ENCODE measurements around the gene EMILIN2.

Gene EMILIN2

DNA sequence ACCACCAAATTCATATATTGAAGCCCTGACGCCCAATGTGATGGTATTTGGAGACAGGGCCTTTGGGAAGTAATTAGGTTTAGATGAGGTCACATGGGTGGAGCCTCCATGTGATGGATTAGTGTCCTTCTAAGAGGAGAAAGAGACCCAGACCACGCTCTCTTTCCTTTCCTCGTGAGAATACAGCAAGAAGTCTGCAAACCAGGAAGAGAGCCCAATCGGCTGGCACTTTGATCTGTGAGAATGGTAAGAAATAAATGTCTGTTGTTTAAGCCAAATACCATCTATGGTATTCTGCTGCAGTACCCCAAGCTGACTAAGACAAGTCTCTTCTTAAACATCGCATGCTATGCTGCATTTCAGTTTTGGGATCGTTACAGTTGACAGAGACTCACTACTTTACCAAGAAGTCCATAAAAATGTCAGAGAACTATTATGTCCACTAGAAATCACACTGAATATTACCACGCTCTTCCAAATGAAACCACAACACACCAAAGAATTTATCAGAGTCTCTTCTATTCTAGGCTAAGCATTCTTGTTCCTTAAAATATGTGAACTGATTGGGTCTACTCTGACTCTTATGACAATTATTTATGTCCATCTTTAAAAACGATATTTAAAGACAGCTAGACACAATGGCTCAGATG, 117.7 kb downstream of the EMILIN2 start:
- no peak for TF ChIP-seq CTCF (IDR thresholded peaks at IDR 0.05; ENCODE audit: low read depth, low read length)

More for the DNA sequence above, 117.7 kb downstream of the EMILIN2 start:
- DNase-seq (ENCODE audit: extremely low read depth, low read depth): no peak

All from AG09319 (cell line).